ENCODE data around the gene EFEMP2. TPM values are rescaled to one million over a fixed set of nuclear protein-coding genes. Genes with fewer than 3 reads are reported as not detected.
A peak's percentile ranks its signal among the peaks of the same experiment; 100 is the strongest.
"Not testable (repeated sequence)": the region's sequence is repeated elsewhere in the genome, so short reads cannot be mapped to it uniquely, and the experiment has no call there.

The EFEMP2 gene
- total RNA-seq, 1 donor from 2014 or later = 35.0 TPM

DNA sequence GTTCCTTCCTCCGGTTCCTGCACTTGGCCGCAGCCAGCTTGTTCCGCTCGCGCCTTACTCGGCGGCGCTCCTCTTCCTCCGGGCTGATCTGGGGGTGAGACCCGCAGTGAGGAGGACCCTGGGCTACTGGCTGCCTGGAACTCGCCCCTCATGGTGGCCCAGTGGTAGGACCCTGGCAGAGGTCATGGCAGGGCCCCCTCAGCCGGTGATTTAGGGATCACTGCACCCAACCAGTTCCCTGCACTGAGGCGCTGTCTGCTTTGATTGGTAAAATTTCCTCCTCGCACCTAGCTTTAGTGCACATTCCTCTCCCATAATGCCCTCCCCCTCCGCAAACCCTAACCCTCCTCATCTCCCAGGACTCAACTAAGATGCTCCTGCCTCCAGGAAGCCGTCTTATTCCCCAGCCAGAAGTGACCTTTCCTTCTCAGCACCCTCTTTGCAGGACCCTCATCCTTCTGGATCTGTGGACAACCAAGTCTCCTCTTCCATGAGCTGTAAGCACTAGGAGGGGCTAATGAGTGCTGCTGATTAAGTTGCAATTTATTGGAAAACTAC is 21.5 kb upstream of the EFEMP2 start:
- H3K4me1 ChIP-seq (ENCODE audit: control insufficient read depth in 3 of 3, insufficient read depth in 3 of 3, low read length in 3 of 3) = peaks cover 36 to 49% (median 36%) of the 10 kb centered on the region in 3 donors
- peak overlapping the region; percentile 73 for H3K27ac ChIP-seq (ENCODE audit: low read depth, low read length)
- H3K27me3 ChIP-seq (ENCODE audit: control insufficient read depth in 3 of 3, insufficient read depth in 3 of 3, low read length in 3 of 3) = peaks cover 0 to 7% (median 2%) of the 10 kb centered on the region in 3 donors
- peak overlapping the region; percentile 35 to 48 (median 40) for H3K4me3 ChIP-seq (ENCODE audit: low read length in 3 of 3)
- H3K9me3 ChIP-seq (ENCODE audit: control insufficient read depth in 3 of 3, low read length in 3 of 3) = no peaks in the 10 kb centered on the region
- H3K36me3 ChIP-seq (ENCODE audit: control insufficient read depth in 3 of 3, insufficient read depth in 3 of 3, low read length in 3 of 3) = no peaks in the 10 kb centered on the region
- H3K9ac ChIP-seq (ENCODE audit: low read depth in 1 of 3, low read length in 3 of 3) = peak overlapping the region in 2 of 3 donors; percentile 70

DNA sequence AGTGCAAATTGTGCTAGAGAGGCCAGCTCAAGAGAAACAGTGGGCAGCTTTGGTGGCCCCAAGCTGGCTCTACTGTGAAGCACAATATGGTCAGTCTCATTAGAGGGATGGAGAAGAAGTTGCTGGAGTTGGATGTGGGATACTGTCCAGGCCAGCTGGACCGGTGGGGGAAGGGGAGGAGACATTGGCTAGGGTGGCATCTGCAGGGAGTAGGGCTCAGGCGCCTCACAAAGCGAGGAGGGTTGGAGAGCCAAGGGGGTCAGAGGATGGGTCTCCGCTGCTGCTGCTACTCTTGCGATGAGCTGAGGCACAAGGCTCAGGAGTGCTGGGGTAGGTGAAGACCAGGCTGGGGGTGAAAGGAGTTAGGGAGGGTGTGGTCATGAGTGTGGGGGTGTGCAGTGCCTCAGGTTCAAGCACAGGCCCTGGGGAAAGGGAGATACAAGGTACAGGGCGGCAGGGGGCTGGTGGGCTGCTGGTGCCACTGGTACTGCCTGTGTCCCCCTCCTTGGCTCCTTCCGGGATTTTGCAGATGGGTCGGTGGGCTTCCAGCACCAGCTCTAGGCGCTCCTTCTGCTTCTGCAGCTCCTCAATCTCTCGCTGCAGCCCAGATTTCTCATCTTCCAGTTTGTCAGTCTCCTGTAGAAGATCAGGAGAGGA is 20.2 kb upstream of the EFEMP2 start:
- Histone ChIP-seq H3K4me3 (ENCODE audit: low read length in 3 of 3) (peak overlapping the region in 2 of 3 donors; percentile 30 to 35), H3K27ac (ENCODE audit: low read depth, low read length) (peak overlapping the region; percentile 89), H3K9me3 (ENCODE audit: control insufficient read depth in 3 of 3, low read length in 3 of 3) (no peaks in the 10 kb centered on the region), H3K27me3 (ENCODE audit: control insufficient read depth in 3 of 3, insufficient read depth in 3 of 3, low read length in 3 of 3) (no peaks in the 10 kb centered on the region), H3K9ac (ENCODE audit: low read depth in 1 of 3, low read length in 3 of 3) (peak overlapping the region in 2 of 3 donors; percentile 32 to 96), H3K4me1 (ENCODE audit: control insufficient read depth in 3 of 3, insufficient read depth in 3 of 3, low read length in 3 of 3) (peaks cover 43 to 60% (median 45%) of the 10 kb centered on the region in 3 donors), H3K36me3 (ENCODE audit: control insufficient read depth in 3 of 3, insufficient read depth in 3 of 3, low read length in 3 of 3) (no peaks in the 10 kb centered on the region)

DNA sequence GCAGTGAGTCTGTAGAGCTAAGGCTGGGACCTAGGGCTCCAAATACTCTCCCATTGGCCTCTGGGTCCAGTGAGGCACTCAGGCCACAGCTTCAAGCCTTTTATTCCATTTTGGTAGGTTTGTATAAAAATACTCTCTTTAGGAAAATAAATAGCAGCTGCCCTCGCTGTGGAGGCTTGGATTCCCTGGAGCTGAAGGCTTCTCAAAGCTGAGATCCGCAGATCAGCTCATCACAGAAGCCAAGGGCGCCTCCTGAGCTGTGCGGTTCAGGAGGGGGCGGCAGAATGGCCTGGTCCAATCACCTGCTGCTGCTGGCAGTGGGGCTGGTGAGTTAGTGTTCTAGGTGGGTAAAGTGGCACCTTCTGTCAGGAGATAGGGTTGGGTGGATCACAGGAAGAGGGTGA is 19.5 kb upstream of the EFEMP2 start:
- Histone ChIP-seq H3K4me1 (ENCODE audit: control insufficient read depth in 3 of 3, insufficient read depth in 3 of 3, low read length in 3 of 3) (peaks cover 50 to 66% (median 52%) of the 10 kb centered on the region in 3 donors), H3K27ac (ENCODE audit: low read depth, low read length) (peak overlapping the region; percentile 89), H3K9ac (ENCODE audit: low read depth in 1 of 3, low read length in 3 of 3) (peak overlapping the region; percentile 82 to 96 (median 85)), H3K4me3 (ENCODE audit: low read length in 3 of 3) (peak overlapping the region; percentile 78 to 86 (median 82))
- not testable (repeated sequence) for H3K9me3 ChIP-seq (ENCODE audit: control insufficient read depth in 3 of 3, low read length in 3 of 3); H3K27me3 ChIP-seq (ENCODE audit: control insufficient read depth in 3 of 3, insufficient read depth in 3 of 3, low read length in 3 of 3); H3K36me3 ChIP-seq (ENCODE audit: control insufficient read depth in 3 of 3, insufficient read depth in 3 of 3, low read length in 3 of 3)

DNA sequence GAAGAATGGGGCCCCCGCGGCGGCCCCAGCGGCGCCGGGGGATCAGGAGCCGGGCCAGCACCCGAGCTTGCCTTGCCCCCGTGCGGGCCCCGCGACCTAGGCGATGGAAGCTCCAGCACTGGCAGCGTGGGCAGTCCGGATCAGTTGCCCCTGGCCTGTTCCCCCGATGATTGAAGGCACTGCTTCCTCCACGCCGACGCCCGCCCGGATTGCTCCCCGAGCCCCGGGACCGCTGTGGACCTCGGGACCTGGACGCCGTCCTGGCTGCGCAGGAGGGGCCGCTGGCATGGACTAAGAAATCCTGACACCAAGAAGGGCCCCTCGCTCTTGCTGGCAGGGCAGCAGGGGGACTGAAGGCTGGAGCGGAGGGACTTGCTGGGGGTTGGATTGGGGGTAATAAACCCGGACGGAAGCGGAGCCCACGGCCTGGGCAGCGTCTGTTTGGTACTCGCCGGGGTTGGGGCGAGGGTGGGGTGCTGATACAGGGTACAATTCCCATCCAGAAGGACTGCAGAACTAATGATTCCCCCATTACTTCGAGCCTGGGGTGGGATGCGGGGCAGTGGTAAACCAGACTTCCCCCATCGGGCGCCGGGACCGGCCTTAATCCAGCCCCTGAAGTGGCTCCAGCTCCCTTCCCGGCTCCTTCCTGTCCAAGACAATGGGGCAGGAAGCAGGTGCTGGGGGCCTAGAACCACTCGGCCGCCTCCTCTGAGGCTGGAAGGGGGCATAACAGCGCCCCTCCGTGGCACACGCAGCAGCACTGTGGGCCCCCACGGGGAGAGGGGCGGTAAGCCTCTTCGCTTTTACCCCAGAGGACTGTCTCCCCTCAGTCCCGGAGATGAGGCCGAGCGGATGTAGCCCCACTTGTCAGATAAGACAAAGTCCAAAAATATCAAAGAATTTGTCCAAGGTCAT is 18.9 kb upstream of the EFEMP2 start:
- Histone ChIP-seq H3K9me3 (ENCODE audit: control insufficient read depth in 3 of 3, low read length in 3 of 3) (no peaks in the 10 kb centered on the region), H3K27me3 (ENCODE audit: control insufficient read depth in 3 of 3, insufficient read depth in 3 of 3, low read length in 3 of 3) (no peaks in the 10 kb centered on the region), H3K4me3 (ENCODE audit: low read length in 3 of 3) (peak overlapping the region; percentile 78 to 86 (median 82)), H3K9ac (ENCODE audit: low read depth in 1 of 3, low read length in 3 of 3) (peak overlapping the region; percentile 82 to 96 (median 85)), H3K4me1 (ENCODE audit: control insufficient read depth in 3 of 3, insufficient read depth in 3 of 3, low read length in 3 of 3) (peaks cover 50 to 71% (median 56%) of the 10 kb centered on the region in 3 donors), H3K36me3 (ENCODE audit: control insufficient read depth in 3 of 3, insufficient read depth in 3 of 3, low read length in 3 of 3) (peaks cover under 1 to 6% (median 5%) of the 10 kb centered on the region in 3 donors), H3K27ac (ENCODE audit: low read depth, low read length) (peak overlapping the region; percentile 89)

DNA sequence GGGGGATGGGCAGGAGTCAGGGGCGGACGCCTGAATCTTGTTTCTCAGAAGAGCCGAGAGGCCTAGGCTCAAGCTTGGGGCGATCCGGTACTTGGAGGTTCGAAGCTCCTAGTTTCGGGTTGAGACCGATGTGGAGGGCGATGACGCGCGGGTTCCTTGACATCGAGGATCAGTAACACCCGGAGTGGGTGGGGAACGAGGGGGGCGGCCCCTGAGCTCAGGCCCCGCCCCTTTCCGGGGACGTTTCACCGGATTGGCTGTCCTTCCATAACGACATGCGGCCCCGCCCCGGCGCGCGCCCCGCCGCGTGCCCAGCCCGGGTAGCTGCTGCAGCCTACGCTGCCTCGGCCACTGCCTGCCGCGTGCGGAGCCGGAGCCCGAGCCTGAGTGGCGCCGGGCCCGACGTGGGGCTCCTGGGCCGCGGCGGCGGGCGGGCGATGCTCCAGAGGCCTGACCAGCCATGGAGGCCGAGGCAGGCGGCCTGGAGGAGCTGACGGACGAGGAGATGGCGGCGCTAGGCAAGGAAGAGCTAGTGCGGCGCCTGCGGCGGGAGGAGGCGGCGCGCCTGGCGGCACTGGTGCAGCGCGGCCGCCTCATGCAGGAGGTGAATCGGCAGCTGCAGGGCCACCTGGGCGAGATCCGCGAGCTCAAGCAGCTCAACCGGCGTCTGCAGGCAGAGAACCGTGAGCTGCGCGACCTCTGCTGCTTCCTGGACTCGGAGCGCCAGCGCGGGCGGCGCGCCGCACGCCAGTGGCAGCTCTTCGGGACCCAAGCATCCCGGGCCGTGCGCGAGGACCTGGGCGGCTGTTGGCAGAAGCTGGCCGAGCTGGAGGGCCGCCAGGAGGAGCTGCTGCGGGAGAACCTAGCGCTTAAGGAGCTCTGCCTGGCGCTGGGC is 18.0 kb upstream of the EFEMP2 start, which contains the start of gene CCDC85B:
CCDC85B (plus strand) TSS at position 350 of the 895 bp plus-strand sequence; CDS start at position 461, 111 bp downstream.
- Histone ChIP-seq H3K4me3 (ENCODE audit: low read length in 3 of 3) (peak within 1 kb of the TSS; percentile 82 to 86 (median 83)), H3K9me3 (ENCODE audit: control insufficient read depth in 3 of 3, low read length in 3 of 3) (no peaks in the 10 kb centered on the region), H3K9ac (ENCODE audit: low read depth in 1 of 3, low read length in 3 of 3) (peak within 1 kb of the TSS; percentile 85 to 96 (median 86)), H3K4me1 (ENCODE audit: control insufficient read depth in 3 of 3, insufficient read depth in 3 of 3, low read length in 3 of 3) (peaks cover 50 to 71% (median 56%) of the 10 kb centered on the region in 3 donors), H3K36me3 (ENCODE audit: control insufficient read depth in 3 of 3, insufficient read depth in 3 of 3, low read length in 3 of 3) (peaks cover 9 to 14% (median 12%) of the 10 kb centered on the region in 3 donors), H3K27ac (ENCODE audit: low read depth, low read length) (peak within 1 kb of the TSS; percentile 89), H3K27me3 (ENCODE audit: control insufficient read depth in 3 of 3, insufficient read depth in 3 of 3, low read length in 3 of 3) (no peaks in the 10 kb centered on the region)

DNA sequence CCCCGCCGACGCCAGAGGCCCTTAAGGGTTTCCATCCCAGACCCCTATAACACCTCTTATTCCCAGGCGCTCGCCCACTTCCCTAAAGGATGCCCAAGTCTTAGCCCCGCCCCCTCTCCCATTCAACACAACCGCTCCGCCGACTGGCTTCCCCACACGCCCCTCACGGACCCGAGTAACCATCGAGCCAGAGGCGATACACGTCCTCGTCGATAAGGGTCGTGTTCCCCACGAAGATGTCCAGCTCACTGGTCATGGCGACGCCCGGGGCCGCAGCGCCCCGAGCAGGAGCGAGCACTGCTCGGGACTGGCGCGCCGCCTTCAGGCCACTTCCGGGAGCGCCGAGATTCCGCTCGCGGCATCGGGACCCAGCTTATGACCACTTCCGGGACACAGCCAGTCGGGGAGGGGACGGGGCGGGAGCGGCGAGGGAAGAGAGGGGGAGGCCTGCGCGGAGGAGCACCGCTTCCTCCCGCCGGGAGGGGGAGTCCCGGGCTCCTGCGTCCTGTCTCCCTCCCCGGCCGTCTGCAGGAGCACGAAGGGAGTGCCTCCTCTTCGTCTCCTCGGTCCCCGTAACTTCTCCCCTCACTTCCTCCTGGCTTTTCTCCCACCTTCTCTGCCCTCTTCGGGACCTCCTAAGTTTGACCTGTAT is 15.7 kb upstream of the EFEMP2 start, which contains the start of gene FIBP:
FIBP (minus strand) TSS at position 309 of the 652 bp plus-strand sequence; CDS start at position 256, 53 bp downstream.
- Histone ChIP-seq H3K4me1 (ENCODE audit: control insufficient read depth in 3 of 3, insufficient read depth in 3 of 3, low read length in 3 of 3) (peaks cover 48 to 66% (median 58%) of the 10 kb centered on the region in 3 donors), H3K9me3 (ENCODE audit: control insufficient read depth in 3 of 3, low read length in 3 of 3) (no peaks in the 10 kb centered on the region), H3K27me3 (ENCODE audit: control insufficient read depth in 3 of 3, insufficient read depth in 3 of 3, low read length in 3 of 3) (no peaks in the 10 kb centered on the region), H3K27ac (ENCODE audit: low read depth, low read length) (peak within 1 kb of the TSS; percentile 89), H3K4me3 (ENCODE audit: low read length in 3 of 3) (peak within 1 kb of the TSS; percentile 89 to 96 (median 92)), H3K36me3 (ENCODE audit: control insufficient read depth in 3 of 3, insufficient read depth in 3 of 3, low read length in 3 of 3) (peaks cover 24 to 33% (median 32%) of the 10 kb centered on the region in 3 donors), H3K9ac (ENCODE audit: low read depth in 1 of 3, low read length in 3 of 3) (peak within 1 kb of the TSS; percentile 86 to 93 (median 90))

DNA sequence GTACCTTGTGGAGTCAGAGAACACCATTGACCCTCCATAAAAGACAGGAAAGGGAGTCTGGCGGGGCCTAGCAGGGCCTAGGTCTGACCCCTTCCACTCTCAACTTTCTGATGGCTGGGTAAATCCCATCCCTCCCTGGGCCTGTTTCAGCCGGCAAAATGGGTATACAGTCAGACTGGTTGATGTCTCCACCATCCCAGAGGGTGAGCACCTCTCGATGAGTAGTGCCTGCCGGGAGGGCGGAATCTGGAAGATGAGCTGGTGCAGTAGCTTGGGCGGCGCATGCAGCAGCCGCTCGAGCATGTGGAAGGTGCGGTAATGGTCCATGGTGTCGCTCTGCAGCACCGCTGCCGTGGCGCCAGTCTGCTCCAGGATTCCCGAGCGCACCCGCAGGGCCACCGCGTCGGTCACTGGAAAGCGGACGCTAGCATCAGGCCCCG is 15.1 kb upstream of the EFEMP2 start:
- Histone ChIP-seq H3K36me3 (ENCODE audit: control insufficient read depth in 3 of 3, insufficient read depth in 3 of 3, low read length in 3 of 3) (peaks cover 29 to 37% (median 34%) of the 10 kb centered on the region in 3 donors), H3K9me3 (ENCODE audit: control insufficient read depth in 3 of 3, low read length in 3 of 3) (no peaks in the 10 kb centered on the region), H3K4me1 (ENCODE audit: control insufficient read depth in 3 of 3, insufficient read depth in 3 of 3, low read length in 3 of 3) (peaks cover 45 to 62% (median 55%) of the 10 kb centered on the region in 3 donors), H3K27ac (ENCODE audit: low read depth, low read length) (peak overlapping the region; percentile 89), H3K9ac (ENCODE audit: low read depth in 1 of 3, low read length in 3 of 3) (peak overlapping the region; percentile 84 to 87 (median 86)), H3K27me3 (ENCODE audit: control insufficient read depth in 3 of 3, insufficient read depth in 3 of 3, low read length in 3 of 3) (no peaks in the 10 kb centered on the region), H3K4me3 (ENCODE audit: low read length in 3 of 3) (peak overlapping the region; percentile 89 to 96 (median 92))

DNA sequence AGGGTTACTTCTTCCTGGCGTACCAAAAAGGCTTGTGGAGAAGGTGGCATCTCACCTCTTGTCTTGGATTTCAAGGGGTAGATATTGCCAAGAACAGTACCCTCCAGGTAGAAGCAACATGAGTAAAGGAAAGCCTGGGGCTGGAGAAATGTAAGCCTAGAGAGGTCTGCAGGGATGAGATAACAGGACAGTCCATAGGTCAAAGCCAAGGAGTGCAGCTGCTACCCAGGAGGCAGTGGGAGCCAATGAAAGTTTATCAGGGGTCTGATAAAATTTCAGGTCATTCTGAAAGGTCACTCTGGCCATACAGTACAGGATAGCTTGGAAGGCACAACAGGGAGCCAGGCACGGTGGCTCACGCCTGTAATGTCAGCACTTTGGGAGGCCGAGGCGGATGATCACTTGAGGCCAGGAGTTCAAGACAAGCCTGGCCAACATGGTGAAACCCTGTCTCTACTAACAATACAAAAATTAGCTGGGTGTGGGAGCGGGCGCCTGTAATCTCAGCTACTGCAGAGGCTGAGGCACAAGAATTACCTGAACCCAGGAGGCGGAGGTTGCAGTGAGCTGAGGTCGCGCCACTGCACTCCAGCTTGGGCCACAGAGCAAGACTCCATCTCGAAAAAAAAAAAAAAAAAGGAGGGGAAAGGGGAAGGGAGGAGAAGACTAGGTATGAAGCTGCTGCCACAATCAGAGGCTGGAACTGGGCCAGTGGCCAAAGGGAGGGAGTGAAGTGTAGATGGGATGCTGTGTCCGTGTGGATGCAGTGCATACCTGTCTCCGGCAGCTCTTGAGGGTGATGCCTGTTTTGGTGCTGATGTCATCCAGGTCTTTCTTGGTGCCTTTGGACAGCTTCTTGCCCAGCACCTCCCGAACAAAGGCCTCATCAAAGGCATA is 14.5 kb upstream of the EFEMP2 start:
- peak overlapping the region; percentile 89 to 96 (median 92) for H3K4me3 ChIP-seq (ENCODE audit: low read length in 3 of 3)
- no peaks in the 10 kb centered on the region for H3K9me3 ChIP-seq (ENCODE audit: control insufficient read depth in 3 of 3, low read length in 3 of 3)
- H3K9ac ChIP-seq (ENCODE audit: low read depth in 1 of 3, low read length in 3 of 3) = peak overlapping the region; percentile 84 to 87 (median 86)
- H3K27ac ChIP-seq (ENCODE audit: low read depth, low read length) = peak overlapping the region; percentile 89
- peaks cover 38 to 55% (median 48%) of the 10 kb centered on the region in 3 donors for H3K4me1 ChIP-seq (ENCODE audit: control insufficient read depth in 3 of 3, insufficient read depth in 3 of 3, low read length in 3 of 3)
- peaks cover 33 to 42% (median 34%) of the 10 kb centered on the region in 3 donors for H3K36me3 ChIP-seq (ENCODE audit: control insufficient read depth in 3 of 3, insufficient read depth in 3 of 3, low read length in 3 of 3)
- H3K27me3 ChIP-seq (ENCODE audit: control insufficient read depth in 3 of 3, insufficient read depth in 3 of 3, low read length in 3 of 3) = no peaks in the 10 kb centered on the region
